Endothelial cell of umbilical vein (primary cell): ENCODE measurements around the gene ZNF516. TPM values are rescaled to one million over a fixed set of nuclear protein-coding genes. Genes with fewer than 3 reads are reported as not detected.

Experiments
- BruUV-seq: library from RNA; stranded (reverse); fragments of 400-500 nt; replicated peaks from 2 replicates; lab custom pipeline; 2021; lab: Mats Ljungman, UMichigan
- CTCF ChIA-PET: fragments of 300-600, 350-600 bp; sonication (Branson Sonifier 250); formaldehyde crosslinking; loops from one replicate; lab custom pipeline; 2021; ENCODE audit warnings: antibody characterized with exemption, inconsistent platforms; lab: Charles Lee
- POLR2A ChIA-PET: fragments of 300-600, 350-600 bp; sonication (Branson Sonifier 250); formaldehyde crosslinking; loops from one replicate; lab custom pipeline; 2021; ENCODE audit warnings: antibody characterized with exemption, inconsistent platforms; lab: Charles Lee
- DNase-seq: peaks from one replicate; pipeline ENCODE4 v3.0.0-alpha.2; 2011; ENCODE audit warnings: low read depth, low spot score
- FAIRE-seq: peaks from 2 replicates; lab custom pipeline; 2011; peaks lifted over from hg19 to GRCh38; lab: Jason Lieb, UNC
- H2AFZ ChIP-seq: 2 replicates; pipeline ENCODE4 v1.6.0; 2012; ENCODE audit warnings: low read depth, low read length, control low read depth, inconsistent platforms
- H3K27ac ChIP-seq: 2 replicates; pipeline ENCODE4 v1.5.1; 2011; ENCODE audit warnings: low read depth, mild to moderate bottlenecking, control low read depth, low read length, moderate library complexity; ENCODE audit not compliant: insufficient read depth
- H3K27me3 ChIP-seq, 2 experiments: 2 replicates each; pipeline versions ENCODE4 v1.6.0 to v1.6.1; 2011; ENCODE audit warnings: low read length in 2 of 2, mixed read lengths in 1 of 2; ENCODE audit not compliant: control insufficient read depth in 2 of 2, insufficient read depth in 2 of 2
- H3K36me3 ChIP-seq, 2 experiments: 2 replicates in 1 of 2; 3 replicates in 1 of 2; pipeline ENCODE4 v1.5.1; 2011; ENCODE audit warnings: low read length in 2 of 2, mild to moderate bottlenecking in 1 of 2, moderate library complexity in 1 of 2; ENCODE audit not compliant: control insufficient read depth in 2 of 2, insufficient read depth in 2 of 2; ENCODE audit errors: extremely low read depth in 1 of 2
- H3K4me1 ChIP-seq: 3 replicates; pipeline ENCODE4 v1.5.1; 2011; ENCODE audit warnings: mild to moderate bottlenecking, low read length; ENCODE audit not compliant: control insufficient read depth, insufficient read depth; ENCODE audit errors: extremely low read depth
- H3K4me2 ChIP-seq: 2 replicates; pipeline ENCODE4 v1.6.1; 2011; ENCODE audit warnings: low read length, control low read depth, mixed read lengths; ENCODE audit not compliant: insufficient read depth
- H3K4me3 ChIP-seq, 3 experiments: fragments of 200-600 bp in 1 of 3; sonication (generic), shearing (Covaris generic) in 1 of 3; replicated peaks in 1 of 3; 2 replicates each; pipeline ENCODE4 v1.5.1; 2011 to 2016; ENCODE audit warnings: control low read depth in 3 of 3, low read length in 3 of 3, mild to moderate bottlenecking in 2 of 3, inconsistent platforms in 1 of 3, low read depth in 1 of 3, moderate library complexity in 1 of 3; ENCODE audit not compliant: insufficient read depth in 1 of 3
- H3K79me2 ChIP-seq: 2 replicates; pipeline ENCODE4 v1.6.0; 2012; ENCODE audit warnings: low read length, inconsistent platforms; ENCODE audit not compliant: control insufficient read depth, insufficient read depth
- H3K9ac ChIP-seq: replicated peaks from 2 replicates; pipeline ENCODE3; 2011; ENCODE audit warnings: low read length, control low read depth; ENCODE audit not compliant: insufficient read depth; ENCODE audit errors: extremely low read depth
- H3K9me1 ChIP-seq: replicated peaks from 3 replicates; pipeline ENCODE4 v1.6.0; 2011; ENCODE audit warnings: mild to moderate bottlenecking, low read length; ENCODE audit not compliant: control insufficient read depth, insufficient read depth; ENCODE audit errors: extremely low read depth
- H3K9me3 ChIP-seq: replicated peaks from 2 replicates; pipeline ENCODE4 v1.5.1; 2012; ENCODE audit warnings: low read length, inconsistent platforms; ENCODE audit not compliant: control insufficient read depth, insufficient read depth
- H4K20me1 ChIP-seq: replicated peaks from 2 replicates; pipeline ENCODE3; 2011; ENCODE audit warnings: mild to moderate bottlenecking, low read length; ENCODE audit not compliant: control insufficient read depth, insufficient read depth; ENCODE audit errors: extremely low read depth
- EZH2 ChIP-seq: IDR thresholded peaks from 2 replicates; pipeline ENCODE4 v1.6.1; 2012; ENCODE audit warnings: borderline replicate concordance, low read depth, mild to moderate bottlenecking, moderate library complexity, low read length, inconsistent platforms; ENCODE audit not compliant: severe bottlenecking
- FOS ChIP-seq: IDR thresholded peaks from 2 replicates; pipeline ENCODE4 v1.6.1; 2011; ENCODE audit warnings: mild to moderate bottlenecking, low read length, moderate library complexity, borderline replicate concordance; ENCODE audit not compliant: insufficient read depth
- GATA2 ChIP-seq: IDR thresholded peaks from 2 replicates; pipeline ENCODE4 v1.7.0; 2011; ENCODE audit warnings: low read depth, mild to moderate bottlenecking, moderate library complexity, mixed read lengths, low read length; ENCODE audit not compliant: insufficient read length, insufficient read depth
- JUN ChIP-seq: IDR thresholded peaks from 2 replicates; pipeline ENCODE4 v1.6.1; 2011; ENCODE audit warnings: borderline replicate concordance, low read depth; ENCODE audit not compliant: insufficient read length, insufficient read depth
- MYC ChIP-seq: IDR thresholded peaks from one replicate; pipeline ENCODE4 v1.6.1; 2011; ENCODE audit warnings: mild to moderate bottlenecking, low read depth, low read length
- POLR2AphosphoS5 ChIP-seq: IDR thresholded peaks from 2 replicates; pipeline ENCODE4 v1.6.1; 2012; ENCODE audit warnings: low read depth, mild to moderate bottlenecking, control low read depth, low read length, moderate library complexity; ENCODE audit not compliant: insufficient read depth
- dilution Hi-C: fragments of 300-500 bp; cut with MboI; formaldehyde crosslinking; loops from one replicate; pipeline ENCODE4 v1.15.0; 2019; ENCODE audit warnings: low sequenced_read_pairs; ENCODE audit not compliant: extremely low pct_ligation_motif_present
- intact Hi-C: fragments of 100-400 bp; cut with micrococcal nuclease; formaldehyde crosslinking; loops from one replicate; pipeline ENCODE4 v1.10.0; 2022
- polyA plus RNA-seq, 4 experiments: library from polyadenylated mRNA; depleted of rRNA in 3 of 4; stranded (reverse) in 3 of 4; unstranded in 1 of 4; fragments of >200 nt; gene quantifications; 2 replicates each; pipeline versions ENCODE4 v1.2.1 to v1.2.3, GENCODE V29; 2011 to 2012; ENCODE audit warnings: missing spikeins in 1 of 4
- total RNA-seq: library from RNA; stranded (reverse); gene quantifications from 2 replicates; pipeline ENCODE4 v1.2.3, GENCODE V29; 2021
- TF ChIP-seq, protein P1 (sequence below): IDR thresholded peaks from 2 replicates; pipeline ENCODE4 v1.6.1; 2011; ENCODE audit not compliant: insufficient read depth, insufficient read length
- TF ChIP-seq, protein P2 (sequence below), 2 donors: IDR thresholded peaks; 1 replicate in 1 of 2; 2 replicates in 1 of 2; pipeline ENCODE4 v1.5.1; 2011; ENCODE audit warnings: low read length in 2 of 2, mild to moderate bottlenecking in 2 of 2, moderate library complexity in 2 of 2, control low read depth in 1 of 2, inconsistent platforms in 1 of 2, low read depth in 1 of 2; ENCODE audit not compliant: insufficient read depth in 1 of 2; ENCODE audit errors: extremely low read depth in 1 of 2

Gene ZNF516
- total and polyA plus RNA-seq, 2 donors (not counting 3 experiments of a cell fraction or from before 2014, with no cell fraction given) = 3.6 to 19.1 TPM

DNA sequence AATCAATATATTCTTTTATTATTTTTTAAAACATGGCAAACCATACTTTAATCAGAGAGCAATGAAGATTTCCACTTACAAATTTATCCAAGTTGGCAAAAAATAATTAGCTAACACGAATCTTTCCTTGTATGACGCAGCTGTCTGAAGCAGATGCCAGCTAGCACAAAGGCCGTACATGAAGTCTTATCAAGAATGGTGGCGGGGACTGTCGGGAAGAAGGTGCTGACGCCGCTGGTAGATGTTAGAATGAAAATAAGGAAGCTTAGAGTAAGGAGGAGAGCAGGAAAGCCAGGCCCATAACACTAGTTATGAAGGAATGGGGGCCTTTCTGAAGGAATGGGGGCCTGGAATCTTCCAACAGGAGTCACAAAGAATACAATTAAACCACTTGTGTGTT lies 96.7 kb downstream of the ZNF516 start:
- DNase-seq (no peak), FAIRE-seq (no peak)
- dilution Hi-C loops = no loop called here
- Histone ChIP-seq H2AFZ (no peak overlapping the region), H3K4me1 (no peaks in the 10 kb centered on the region), H3K27ac (no peak overlapping the region), H3K9me1 (no peaks in the 10 kb centered on the region), H3K36me3 (no peaks in the 10 kb centered on the region), H3K79me2 (no peaks in the 10 kb centered on the region), H4K20me1 (no peaks in the 10 kb centered on the region), H3K4me3 (no peak overlapping the region), H3K27me3 (no peaks in the 10 kb centered on the region), H3K9ac (no peak overlapping the region), H3K9me3 (no peaks in the 10 kb centered on the region), H3K4me2 (no peak overlapping the region)
- ChIA-PET CTCF (interaction anchor here (0.7 to 6.8 kb wide), 24 partner anchors 8 to 333 kb away, joined by 3 to 169 read pairs (median 4); no protein-coding TSS in a partner anchor), POLR2A (no interaction called here)
- intact Hi-C loops = no loop called here
- no TSS peak for BruUV-seq
- TF ChIP-seq EZH2 (no peak), MYC (no peak), FOS (no peak), JUN (no peak), POLR2AphosphoS5 (no peak), GATA2 (no peak)
- TF ChIP-seq, protein P1, sequence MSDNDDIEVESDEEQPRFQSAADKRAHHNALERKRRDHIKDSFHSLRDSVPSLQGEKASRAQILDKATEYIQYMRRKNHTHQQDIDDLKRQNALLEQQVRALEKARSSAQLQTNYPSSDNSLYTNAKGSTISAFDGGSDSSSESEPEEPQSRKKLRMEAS = no peak
- TF ChIP-seq, protein P2, sequence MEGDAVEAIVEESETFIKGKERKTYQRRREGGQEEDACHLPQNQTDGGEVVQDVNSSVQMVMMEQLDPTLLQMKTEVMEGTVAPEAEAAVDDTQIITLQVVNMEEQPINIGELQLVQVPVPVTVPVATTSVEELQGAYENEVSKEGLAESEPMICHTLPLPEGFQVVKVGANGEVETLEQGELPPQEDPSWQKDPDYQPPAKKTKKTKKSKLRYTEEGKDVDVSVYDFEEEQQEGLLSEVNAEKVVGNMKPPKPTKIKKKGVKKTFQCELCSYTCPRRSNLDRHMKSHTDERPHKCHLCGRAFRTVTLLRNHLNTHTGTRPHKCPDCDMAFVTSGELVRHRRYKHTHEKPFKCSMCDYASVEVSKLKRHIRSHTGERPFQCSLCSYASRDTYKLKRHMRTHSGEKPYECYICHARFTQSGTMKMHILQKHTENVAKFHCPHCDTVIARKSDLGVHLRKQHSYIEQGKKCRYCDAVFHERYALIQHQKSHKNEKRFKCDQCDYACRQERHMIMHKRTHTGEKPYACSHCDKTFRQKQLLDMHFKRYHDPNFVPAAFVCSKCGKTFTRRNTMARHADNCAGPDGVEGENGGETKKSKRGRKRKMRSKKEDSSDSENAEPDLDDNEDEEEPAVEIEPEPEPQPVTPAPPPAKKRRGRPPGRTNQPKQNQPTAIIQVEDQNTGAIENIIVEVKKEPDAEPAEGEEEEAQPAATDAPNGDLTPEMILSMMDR (IDR thresholded peaks at IDR 0.05; ENCODE audit: extremely low read depth in 1 of 2, insufficient read depth in 1 of 2, low read depth in 1 of 2, low read length in 2 of 2) = no peak
